ENCODE data around the gene ADRM1.

- TF ChIP-seq, protein P1, sequence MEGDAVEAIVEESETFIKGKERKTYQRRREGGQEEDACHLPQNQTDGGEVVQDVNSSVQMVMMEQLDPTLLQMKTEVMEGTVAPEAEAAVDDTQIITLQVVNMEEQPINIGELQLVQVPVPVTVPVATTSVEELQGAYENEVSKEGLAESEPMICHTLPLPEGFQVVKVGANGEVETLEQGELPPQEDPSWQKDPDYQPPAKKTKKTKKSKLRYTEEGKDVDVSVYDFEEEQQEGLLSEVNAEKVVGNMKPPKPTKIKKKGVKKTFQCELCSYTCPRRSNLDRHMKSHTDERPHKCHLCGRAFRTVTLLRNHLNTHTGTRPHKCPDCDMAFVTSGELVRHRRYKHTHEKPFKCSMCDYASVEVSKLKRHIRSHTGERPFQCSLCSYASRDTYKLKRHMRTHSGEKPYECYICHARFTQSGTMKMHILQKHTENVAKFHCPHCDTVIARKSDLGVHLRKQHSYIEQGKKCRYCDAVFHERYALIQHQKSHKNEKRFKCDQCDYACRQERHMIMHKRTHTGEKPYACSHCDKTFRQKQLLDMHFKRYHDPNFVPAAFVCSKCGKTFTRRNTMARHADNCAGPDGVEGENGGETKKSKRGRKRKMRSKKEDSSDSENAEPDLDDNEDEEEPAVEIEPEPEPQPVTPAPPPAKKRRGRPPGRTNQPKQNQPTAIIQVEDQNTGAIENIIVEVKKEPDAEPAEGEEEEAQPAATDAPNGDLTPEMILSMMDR (IDR thresholded peaks at IDR 0.05 in 2 of 3, conservative IDR thresholded peaks at IDR 0.05 in 1 of 3; ENCODE audit: control insufficient read depth in 2 of 3, extremely low read depth in 1 of 3, insufficient read depth in 1 of 3, low read depth in 3 of 3, low read length in 3 of 3) = no peak
- no peak for TF ChIP-seq CEBPZ (IDR thresholded peaks at IDR 0.05; ENCODE audit: low read depth, low read length)
- no peak for TF ChIP-seq POLR2AphosphoS2 (IDR thresholded peaks at IDR 0.05; ENCODE audit: low read depth, low read length)
- no peak for TF ChIP-seq MEF2A (IDR thresholded peaks at IDR 0.05; ENCODE audit: insufficient read depth, low read depth, low read length)
Measured at GRCh38 chr20:62334881-62335280, 32.1 kb downstream of the ADRM1 start.
